ENCODE measurements around the gene ANKRD13B. TPM values are rescaled to one million over a fixed set of nuclear protein-coding genes. Genes with fewer than 3 reads are reported as not detected.

Gene ANKRD13B
- total RNA-seq, 1 donor from 2014 or later, result 2.8 TPM

- H3K36me3 ChIP-seq, result no peaks in the 10 kb centered on the region
- H3K9me3 Mint-ChIP-seq, result no peaks in the 10 kb centered on the region
Observed at GRCh38 chr17:29612094-29612403, 19.1 kb downstream of the ANKRD13B start.

GRCh38 chr17:29612404-29613280 lies 19.7 kb downstream of the ANKRD13B start:
- no peak overlapping the region for H3K4me3 Mint-ChIP-seq
- H3K4me1 Mint-ChIP-seq, result peaks cover 28% of the 10 kb centered on the region
- Histone ChIP-seq H3K79me2 (ENCODE audit: low read depth) (no peaks in the 10 kb centered on the region), H3K36me3 (no peaks in the 10 kb centered on the region), H3K4me2 (no peak overlapping the region), H4K20me1 (ENCODE audit: low read depth) (peaks cover 11% of the 10 kb centered on the region), H3K27me3 (peaks cover 35% of the 10 kb centered on the region), H3K9ac (no peak overlapping the region), H2AFZ (replicated peaks) (no peak overlapping the region), H3K9me3 (ENCODE audit: low read depth) (no peaks in the 10 kb centered on the region), H3K4me1 (peaks cover 23% of the 10 kb centered on the region), H3K4me3 (no peak overlapping the region), H3F3A (ENCODE audit: low read depth) (peaks cover 31% of the 10 kb centered on the region), H3K27ac (no peak overlapping the region)
- TF ChIP-seq EZH2phosphoT487 (IDR thresholded peaks at IDR 0.05) (no peak), CTCF (IDR thresholded peaks at IDR 0.05) (no peak), EZH2 (IDR thresholded peaks at IDR 0.05) (no peak)
- no peak for DNase-seq (ENCODE audit: low spot score)
- H3K9me3 Mint-ChIP-seq, result no peaks in the 10 kb centered on the region
- H3K27me3 Mint-ChIP-seq (ENCODE audit: insufficient read depth, low read depth), result peaks cover 20% of the 10 kb centered on the region
- no peak overlapping the region for H3K27ac Mint-ChIP-seq
- peaks cover 9% of the 10 kb centered on the region for H3K36me3 Mint-ChIP-seq

More at GRCh38 chr17:29612094-29612403, 19.1 kb downstream of the ANKRD13B start:
- peaks cover 23% of the 10 kb centered on the region for H3K4me1 ChIP-seq
- peaks cover 8% of the 10 kb centered on the region for H4K20me1 ChIP-seq (ENCODE audit: low read depth)
- no peak overlapping the region for H3K4me3 ChIP-seq
- Mint-ChIP-seq H3K4me1 (peaks cover 30% of the 10 kb centered on the region), H3K27me3 (ENCODE audit: insufficient read depth, low read depth) (peaks cover 20% of the 10 kb centered on the region), H3K4me3 (no peak overlapping the region), H3K36me3 (peaks cover 9% of the 10 kb centered on the region), H3K27ac (no peak overlapping the region)
- H3K27me3 ChIP-seq, result peaks cover 29% of the 10 kb centered on the region
- no peak overlapping the region for H3K9ac ChIP-seq
- no peak overlapping the region for H3K4me2 ChIP-seq
- no peak overlapping the region for H2AFZ ChIP-seq (replicated peaks)
- DNase-seq (ENCODE audit: low spot score), result no peak
- H3K27ac ChIP-seq, result no peak overlapping the region
- peaks cover 31% of the 10 kb centered on the region for H3F3A ChIP-seq (ENCODE audit: low read depth)
- no peak for TF ChIP-seq EZH2 (IDR thresholded peaks at IDR 0.05)
- TF ChIP-seq EZH2phosphoT487 (IDR thresholded peaks at IDR 0.05), result no peak
- TF ChIP-seq CTCF (IDR thresholded peaks at IDR 0.05), result no peak
- H3K79me2 ChIP-seq (ENCODE audit: low read depth), result no peaks in the 10 kb centered on the region
- no peaks in the 10 kb centered on the region for H3K9me3 ChIP-seq (ENCODE audit: low read depth)

GRCh38 chr17:29613352-29613837 lies 20.5 kb downstream of the ANKRD13B start:
- no peak for TF ChIP-seq EZH2 (IDR thresholded peaks at IDR 0.05)
- peak; percentile 75 for TF ChIP-seq CTCF (IDR thresholded peaks at IDR 0.05)
- Histone ChIP-seq H3K36me3 (no peaks in the 10 kb centered on the region), H3K27ac (no peak overlapping the region), H3K27me3 (peaks cover 42% of the 10 kb centered on the region), H3K4me3 (no peak overlapping the region), H4K20me1 (ENCODE audit: low read depth) (peaks cover 11% of the 10 kb centered on the region), H2AFZ (replicated peaks) (peak overlapping the region; percentile 14), H3K9ac (no peak overlapping the region), H3K79me2 (ENCODE audit: low read depth) (no peaks in the 10 kb centered on the region), H3F3A (ENCODE audit: low read depth) (peaks cover 35% of the 10 kb centered on the region), H3K9me3 (ENCODE audit: low read depth) (no peaks in the 10 kb centered on the region), H3K4me1 (peaks cover 23% of the 10 kb centered on the region), H3K4me2 (peak overlapping the region; percentile 84)
- H3K4me3 Mint-ChIP-seq, result peak overlapping the region; percentile 38
- peak; percentile 96 for DNase-seq (ENCODE audit: low spot score)
- H3K4me1 Mint-ChIP-seq, result peaks cover 25% of the 10 kb centered on the region
- H3K9me3 Mint-ChIP-seq, result no peaks in the 10 kb centered on the region
- no peak overlapping the region for H3K27ac Mint-ChIP-seq
- peaks cover 24% of the 10 kb centered on the region for H3K27me3 Mint-ChIP-seq (ENCODE audit: insufficient read depth, low read depth)
- peaks cover 7% of the 10 kb centered on the region for H3K36me3 Mint-ChIP-seq
